Neural cell (in vitro differentiated cells): ENCODE data around the gene ZNF467.

ENCODE experiments used
- EP300 ChIP-seq: fragments of 450-650 bp; conservative IDR thresholded peaks from 2 replicates; pipeline ENCODE4 v1.6.1; 2014; ENCODE audit warnings: antibody characterized with exemption, mild to moderate bottlenecking, moderate library complexity; ENCODE audit not compliant: poor library complexity, severe bottlenecking
- TAF1 ChIP-seq: IDR thresholded peaks from 2 replicates; pipeline ENCODE4 v1.6.1; 2012; ENCODE audit warnings: low read depth
- TF ChIP-seq, protein P1 (sequence below): fragments of 450-650 bp; IDR thresholded peaks from 2 replicates; pipeline ENCODE4 v1.5.1; 2014; ENCODE audit warnings: antibody characterized with exemption, mild to moderate bottlenecking, moderate library complexity; ENCODE audit not compliant: poor library complexity, severe bottlenecking

- TF ChIP-seq, protein P1, sequence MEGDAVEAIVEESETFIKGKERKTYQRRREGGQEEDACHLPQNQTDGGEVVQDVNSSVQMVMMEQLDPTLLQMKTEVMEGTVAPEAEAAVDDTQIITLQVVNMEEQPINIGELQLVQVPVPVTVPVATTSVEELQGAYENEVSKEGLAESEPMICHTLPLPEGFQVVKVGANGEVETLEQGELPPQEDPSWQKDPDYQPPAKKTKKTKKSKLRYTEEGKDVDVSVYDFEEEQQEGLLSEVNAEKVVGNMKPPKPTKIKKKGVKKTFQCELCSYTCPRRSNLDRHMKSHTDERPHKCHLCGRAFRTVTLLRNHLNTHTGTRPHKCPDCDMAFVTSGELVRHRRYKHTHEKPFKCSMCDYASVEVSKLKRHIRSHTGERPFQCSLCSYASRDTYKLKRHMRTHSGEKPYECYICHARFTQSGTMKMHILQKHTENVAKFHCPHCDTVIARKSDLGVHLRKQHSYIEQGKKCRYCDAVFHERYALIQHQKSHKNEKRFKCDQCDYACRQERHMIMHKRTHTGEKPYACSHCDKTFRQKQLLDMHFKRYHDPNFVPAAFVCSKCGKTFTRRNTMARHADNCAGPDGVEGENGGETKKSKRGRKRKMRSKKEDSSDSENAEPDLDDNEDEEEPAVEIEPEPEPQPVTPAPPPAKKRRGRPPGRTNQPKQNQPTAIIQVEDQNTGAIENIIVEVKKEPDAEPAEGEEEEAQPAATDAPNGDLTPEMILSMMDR = no peak
- TF ChIP-seq EP300 (no peak), TAF1 (no peak)
Observed at GRCh38 chr7:149762089-149762488, 11.3 kb downstream of the ZNF467 start.
